Measurements from ENCODE around the gene CASTOR1. TPM values are rescaled to one million over a fixed set of nuclear protein-coding genes. Genes with fewer than 3 reads are reported as not detected.

The CASTOR1 gene
- total RNA-seq, 1 experiment from 2014 or later = 6.1 TPM

Other genes with a start within 250 kb of the CASTOR1 start
- gene HORMAD2, start 209.0 kb downstream of the CASTOR1 start, total RNA-seq (2014; rRNA removed; shearing (Covaris generic)) = not detected in 2 replicates
- 7.7 and 8.8 TPM in 2 replicates for gene LIF, start 42.7 kb downstream of the CASTOR1 start, total RNA-seq (2014; rRNA removed; shearing (Covaris generic))
- gene OSM, start 22.7 kb downstream of the CASTOR1 start, total RNA-seq (2014; rRNA removed; shearing (Covaris generic)) = not detected in 2 replicates
- gene TBC1D10A, start 37.4 kb upstream of the CASTOR1 start, total RNA-seq (2014; rRNA removed; shearing (Covaris generic)) = 11.1 and 12.9 TPM in 2 replicates
- gene SF3A1, start 67.4 kb upstream of the CASTOR1 start, total RNA-seq (2014; rRNA removed; shearing (Covaris generic)) = 54.1 and 133 TPM in 2 replicates
- 2.8 and 3.1 TPM in 2 replicates for gene CCDC157, start 67.5 kb upstream of the CASTOR1 start, total RNA-seq (2014; rRNA removed; shearing (Covaris generic))
- gene RNF215, start 97.9 kb upstream of the CASTOR1 start, total RNA-seq (2014; rRNA removed; shearing (Covaris generic)) = 13.8 and 14.6 TPM in 2 replicates
- gene SEC14L2, start 107.5 kb upstream of the CASTOR1 start, total RNA-seq (2014; rRNA removed; shearing (Covaris generic)) = 8.6 and 13.5 TPM in 2 replicates
- 37.1 and 60.4 TPM in 2 replicates for gene MTFP1, start 136.3 kb upstream of the CASTOR1 start, total RNA-seq (2014; rRNA removed; shearing (Covaris generic))
- gene SEC14L3, start 182.5 kb upstream of the CASTOR1 start, total RNA-seq (2014; rRNA removed; shearing (Covaris generic)) = not detected in 2 replicates
- gene SEC14L4, start 216.2 kb upstream of the CASTOR1 start, total RNA-seq (2014; rRNA removed; shearing (Covaris generic)) = not detected in 2 replicates